Tibial artery (tissue), 4 donors: ENCODE data around the gene ANXA9.

Experiments used
- DNase-seq, 2 donors: peaks; one replicate each; pipeline ENCODE4 v3.0.0-alpha.2; 2019
- H3K27ac ChIP-seq, 2 donors: fragments of 200-600 bp; sonication (generic) in 1 of 2; 1 replicate in 1 of 2; 2 replicates in 1 of 2; pipeline ENCODE4 v1.5.1; 2018 to 2019; ENCODE audit warnings: mild to moderate bottlenecking in 1 of 2
- H3K27me3 ChIP-seq, 2 donors: fragments of 200-600 bp; sonication (generic) in 1 of 2; one replicate each; pipeline versions ENCODE4 v1.5.1 to v1.6.0; 2016 to 2019
- H3K36me3 ChIP-seq, 3 donors: fragments of 200-600 bp; sonication (generic) in 2 of 3; one replicate each; pipeline ENCODE4 v1.5.1; 2016 to 2019; ENCODE audit warnings: mild to moderate bottlenecking in 2 of 3
- H3K4me1 ChIP-seq, 4 donors: fragments of 200-600 bp; sonication (generic) in 2 of 4; 1 replicate in 3 of 4; 2 replicates in 1 of 4; pipeline ENCODE4 v1.5.1; 2016 to 2019
- H3K4me3 ChIP-seq, 2 donors: fragments of 200-600 bp; sonication (generic) in 1 of 2; 1 replicate in 1 of 2; 2 replicates in 1 of 2; pipeline ENCODE4 v1.5.1; 2018 to 2019; ENCODE audit warnings: mild to moderate bottlenecking in 2 of 2
- H3K9me3 ChIP-seq, 3 donors: fragments of 200-600 bp; sonication (generic) in 1 of 3; one replicate each; pipeline ENCODE4 v1.5.1; 2016 to 2019
- intact Hi-C: fragments of 100-400 bp; cut with DNase I; formaldehyde crosslinking; loops from one replicate; pipeline ENCODE4 v1.15.0; 2023; ENCODE audit warnings: low total_unique reads
- TF ChIP-seq, protein P1 (sequence below), 2 experiments: fragments of 200-600 bp in 1 of 2; fragments of 450-650 bp in 1 of 2; IDR thresholded peaks; one replicate each; pipeline ENCODE4 v1.5.1; 2017 to 2019; ENCODE audit warnings: antibody characterized with exemption in 2 of 2, mild to moderate bottlenecking in 1 of 2, moderate library complexity in 1 of 2

ANXA9 gene

DNA sequence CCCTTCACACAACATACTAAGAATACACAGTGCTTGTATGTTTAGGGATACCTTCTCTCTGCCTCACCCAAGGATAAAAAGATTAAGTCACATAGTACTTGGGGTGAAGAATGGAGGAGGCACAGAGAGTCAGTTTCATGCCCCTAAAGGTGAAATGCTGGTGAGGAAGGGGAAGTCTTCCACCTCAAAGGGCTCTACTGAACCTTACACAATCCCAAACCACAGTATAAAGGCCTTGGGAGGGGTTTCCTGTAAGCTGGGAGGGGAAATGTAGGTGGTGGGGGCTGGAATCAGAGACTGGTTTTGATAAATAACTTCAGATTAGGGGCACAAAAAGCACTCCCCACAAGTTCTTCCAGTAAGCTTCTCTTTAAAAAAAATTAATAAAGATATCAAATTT, 21.1 kb downstream of the ANXA9 start:
- H3K9me3 ChIP-seq = no peaks in the 10 kb centered on the region
- peaks cover 0 to 48% (median 41%) of the 10 kb centered on the region in 4 donors for H3K4me1 ChIP-seq
- intact Hi-C loops = loop anchor here (10.0 kb wide), 1 partner anchor 448 kb away; no protein-coding TSS in a partner anchor
- no peak overlapping the region for H3K4me3 ChIP-seq
- TF ChIP-seq, protein P1, sequence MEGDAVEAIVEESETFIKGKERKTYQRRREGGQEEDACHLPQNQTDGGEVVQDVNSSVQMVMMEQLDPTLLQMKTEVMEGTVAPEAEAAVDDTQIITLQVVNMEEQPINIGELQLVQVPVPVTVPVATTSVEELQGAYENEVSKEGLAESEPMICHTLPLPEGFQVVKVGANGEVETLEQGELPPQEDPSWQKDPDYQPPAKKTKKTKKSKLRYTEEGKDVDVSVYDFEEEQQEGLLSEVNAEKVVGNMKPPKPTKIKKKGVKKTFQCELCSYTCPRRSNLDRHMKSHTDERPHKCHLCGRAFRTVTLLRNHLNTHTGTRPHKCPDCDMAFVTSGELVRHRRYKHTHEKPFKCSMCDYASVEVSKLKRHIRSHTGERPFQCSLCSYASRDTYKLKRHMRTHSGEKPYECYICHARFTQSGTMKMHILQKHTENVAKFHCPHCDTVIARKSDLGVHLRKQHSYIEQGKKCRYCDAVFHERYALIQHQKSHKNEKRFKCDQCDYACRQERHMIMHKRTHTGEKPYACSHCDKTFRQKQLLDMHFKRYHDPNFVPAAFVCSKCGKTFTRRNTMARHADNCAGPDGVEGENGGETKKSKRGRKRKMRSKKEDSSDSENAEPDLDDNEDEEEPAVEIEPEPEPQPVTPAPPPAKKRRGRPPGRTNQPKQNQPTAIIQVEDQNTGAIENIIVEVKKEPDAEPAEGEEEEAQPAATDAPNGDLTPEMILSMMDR (IDR thresholded peaks at IDR 0.05) = no peak
- peak overlapping the region in 1 of 2 donors; percentile 10 for H3K27ac ChIP-seq
- H3K36me3 ChIP-seq = peaks cover 19 to 42% (median 38%) of the 10 kb centered on the region in 3 donors
- H3K27me3 ChIP-seq = no peaks in the 10 kb centered on the region
- DNase-seq = no peak

- DNase-seq = no peak
- no peaks in the 10 kb centered on the region for H3K27me3 ChIP-seq
- H3K4me3 ChIP-seq = peak overlapping the region; percentile 58 to 66
- intact Hi-C loops = loop anchor here (10.0 kb wide), 1 partner anchor 451 kb away; no protein-coding TSS in a partner anchor
- H3K36me3 ChIP-seq = peaks cover 0 to 17% (median 17%) of the 10 kb centered on the region in 3 donors
- TF ChIP-seq, protein P1 (IDR thresholded peaks at IDR 0.05) = no peak
- H3K4me1 ChIP-seq = peaks cover 0 to 64% (median 52%) of the 10 kb centered on the region in 4 donors
- peak overlapping the region; percentile 85 to 89 for H3K27ac ChIP-seq
- H3K9me3 ChIP-seq = no peaks in the 10 kb centered on the region
Observed at GRCh38 chr1:151005729-151006319, 23.7 kb downstream of the ANXA9 start.

- intact Hi-C loops = loop anchor here (10.0 kb wide), 1 partner anchor 452 kb away; no protein-coding TSS in a partner anchor
- Histone ChIP-seq H3K27ac (peak within 1 kb of the TSS; percentile 85 to 89), H3K36me3 (peaks cover 0 to 11% (median 10%) of the 10 kb centered on the region in 3 donors), H3K27me3 (no peaks in the 10 kb centered on the region), H3K4me1 (peaks cover 0 to 64% (median 53%) of the 10 kb centered on the region in 4 donors), H3K4me3 (peak within 1 kb of the TSS; percentile 70 to 89), H3K9me3 (no peaks in the 10 kb centered on the region)
- TF ChIP-seq, protein P1 (IDR thresholded peaks at IDR 0.05) = peak; percentile 57 to 58
- peak; percentile 82 to 87 for DNase-seq
Observed at GRCh38 chr1:151006327-151007052, 24.4 kb downstream of the ANXA9 start, which contains the start of gene MINDY1. Gene MINDY1 (minus strand): TSS chr1:151006902. CDS start chr1:151002617, 4,285 bp downstream.

GRCh38 chr1:151007853-151008243, 25.8 kb downstream of the ANXA9 start:
- intact Hi-C loops = loop anchor here (10.0 kb wide), 1 partner anchor 453 kb away; no protein-coding TSS in a partner anchor
- TF ChIP-seq, protein P1 (IDR thresholded peaks at IDR 0.05) = no peak
- Histone ChIP-seq H3K27ac (peak overlapping the region; percentile 85 to 89), H3K36me3 (peaks cover 0 to 3% (median 0%) of the 10 kb centered on the region in 3 donors), H3K9me3 (no peaks in the 10 kb centered on the region), H3K4me1 (peaks cover 0 to 59% (median 55%) of the 10 kb centered on the region in 4 donors), H3K27me3 (no peaks in the 10 kb centered on the region), H3K4me3 (peak overlapping the region; percentile 70 to 89)
- no peak for DNase-seq

GRCh38 chr1:151008244-151009205, 26.4 kb downstream of the ANXA9 start, which contains the start of gene PRUNE1:
Gene PRUNE1 (plus strand): TSS chr1:151008449. CDS start chr1:151008633, 184 bp downstream.
- no peaks in the 10 kb centered on the region for H3K27me3 ChIP-seq
- H3K4me3 ChIP-seq = peak within 1 kb of the TSS; percentile 70 to 89
- H3K27ac ChIP-seq = peak within 1 kb of the TSS; percentile 85 to 89
- peaks cover 0 to 61% (median 51%) of the 10 kb centered on the region in 4 donors for H3K4me1 ChIP-seq
- intact Hi-C loops = loop anchor here (10.0 kb wide), 1 partner anchor 454 kb away; no protein-coding TSS in a partner anchor
- peaks cover 0 to 10% (median 0%) of the 10 kb centered on the region in 3 donors for H3K36me3 ChIP-seq
- TF ChIP-seq, protein P1 (IDR thresholded peaks at IDR 0.05) = peak in 1 of 2 experiments; percentile 17
- peak; percentile 94 to 98 for DNase-seq
- no peaks in the 10 kb centered on the region for H3K9me3 ChIP-seq
